Measurements from ENCODE around the gene NUMB.

GRCh38 chr14:73238941-73239340 is 219.4 kb downstream of the NUMB start:
- no peak for TF ChIP-seq CTCF (IDR thresholded peaks at IDR 0.05)
- no peak for TF ChIP-seq POLR2A (IDR thresholded peaks at IDR 0.05)

All from adrenal gland (tissue), 5 donors.